C4-2B (cell line): ENCODE measurements around the gene MPDZ.

Experiments
- H3K27ac ChIP-seq: fragments of 450-650 bp; 2 replicates; pipeline ENCODE4 v1.5.1; 2017
- CTCF ChIP-seq: fragments of 450-650 bp; conservative IDR thresholded peaks from 2 replicates; pipeline ENCODE4 v1.5.1; 2017; ENCODE audit warnings: mild to moderate bottlenecking
- ZFX ChIP-seq: fragments of 450-650 bp; IDR thresholded peaks from 2 replicates; pipeline ENCODE4 v1.6.1; 2017

Gene MPDZ

GRCh38 chr9:13070612-13071595 is 208.6 kb downstream of the MPDZ start:
- TF ChIP-seq CTCF (no peak), ZFX (no peak)
- H3K27ac ChIP-seq: peak overlapping the region; percentile 56

- TF ChIP-seq ZFX: no peak
- TF ChIP-seq CTCF: no peak
- no peak overlapping the region for H3K27ac ChIP-seq
Measured at GRCh38 chr9:13069498-13069897, 210.0 kb downstream of the MPDZ start.

- TF ChIP-seq CTCF (no peak), ZFX (no peak)
Measured at GRCh38 chr9:13064676-13065075, 214.8 kb downstream of the MPDZ start.

GRCh38 chr9:13063880-13064459 is 215.5 kb downstream of the MPDZ start:
- no peak for TF ChIP-seq ZFX
- TF ChIP-seq CTCF: no peak
- H3K27ac ChIP-seq: no peak overlapping the region

More at GRCh38 chr9:13064676-13065075, 214.8 kb downstream of the MPDZ start:
- no peak overlapping the region for H3K27ac ChIP-seq

GRCh38 chr9:13061390-13061789 is 218.1 kb downstream of the MPDZ start:
- H3K27ac ChIP-seq: no peak overlapping the region

More at GRCh38 chr9:13061390-13061789, 218.1 kb downstream of the MPDZ start:
- TF ChIP-seq CTCF: no peak
- no peak for TF ChIP-seq ZFX
